HTR-8/SVneo (cell line): Measurements from ENCODE around the gene ANKFN1.

Experiments
- DNase-seq: peaks from one replicate; pipeline ENCODE4 v3.0.0; 2011; ENCODE audit warnings: low spot score, mixed read lengths; ENCODE audit not compliant: insufficient read length
- FAIRE-seq: peaks from 2 replicates; lab custom pipeline; 2011; peaks lifted over from hg19 to GRCh38; lab: Jason Lieb, UNC

The ANKFN1 gene

DNA sequence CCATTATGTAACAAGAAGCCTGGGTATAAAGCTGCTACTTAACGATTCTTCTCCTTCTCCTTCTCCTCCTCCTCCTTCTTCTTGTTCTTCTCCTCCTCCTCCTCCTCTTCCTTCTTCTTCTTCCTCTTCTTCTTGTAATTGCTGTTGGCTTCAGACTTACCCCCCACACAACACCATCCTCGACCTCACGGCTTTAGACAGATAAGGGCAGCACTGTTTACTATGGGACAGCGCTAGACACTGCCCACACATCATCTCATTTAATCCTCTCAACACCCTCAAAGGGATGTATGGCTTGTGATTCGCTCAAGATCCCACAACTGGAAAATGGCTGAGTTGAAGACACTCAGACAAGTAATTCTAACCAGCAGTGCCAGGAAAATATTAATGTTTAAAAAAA lies 379.7 kb downstream of the ANKFN1 start:
- DNase-seq (no peak), FAIRE-seq (no peak)

DNA sequence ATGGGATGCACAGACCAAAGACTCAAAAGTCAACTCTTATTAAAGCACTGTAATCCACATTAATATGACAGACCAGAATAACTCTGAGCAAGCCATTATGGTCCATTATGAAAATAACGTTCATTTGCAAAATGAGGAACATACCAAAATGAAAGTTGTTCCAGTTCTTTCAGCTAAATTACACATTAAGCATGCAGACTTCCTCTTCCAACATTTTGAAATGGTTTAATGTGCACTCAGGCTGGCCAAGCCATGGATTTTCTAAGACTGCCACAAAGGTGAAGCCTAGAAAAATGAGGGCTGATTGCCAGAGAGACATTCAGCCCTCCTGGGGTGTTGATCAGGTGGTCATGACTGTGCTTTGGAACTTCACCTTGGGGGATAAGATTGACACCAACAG lies 383.5 kb downstream of the ANKFN1 start:
- FAIRE-seq: no peak
- no peak for DNase-seq

DNA sequence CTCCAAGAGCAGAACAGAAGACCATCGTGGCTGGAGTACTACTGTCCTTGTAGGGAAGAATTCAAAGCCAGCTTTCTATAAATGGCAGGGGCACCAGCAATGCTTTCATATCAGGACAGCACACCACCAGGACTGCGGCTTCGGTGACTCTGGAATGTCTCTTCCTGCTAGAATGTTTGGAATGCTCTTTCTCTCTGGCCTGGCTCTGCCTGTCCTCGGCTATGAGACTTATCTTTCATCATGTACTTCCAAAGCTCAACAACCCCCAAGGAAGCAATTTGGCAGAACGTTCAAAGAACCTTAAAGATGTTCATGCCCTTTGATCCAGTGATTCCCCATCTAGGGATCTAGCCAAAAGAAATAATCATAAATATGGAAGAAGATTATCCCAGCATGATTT lies 387.6 kb downstream of the ANKFN1 start:
- FAIRE-seq: peak; percentile 76

DNA sequence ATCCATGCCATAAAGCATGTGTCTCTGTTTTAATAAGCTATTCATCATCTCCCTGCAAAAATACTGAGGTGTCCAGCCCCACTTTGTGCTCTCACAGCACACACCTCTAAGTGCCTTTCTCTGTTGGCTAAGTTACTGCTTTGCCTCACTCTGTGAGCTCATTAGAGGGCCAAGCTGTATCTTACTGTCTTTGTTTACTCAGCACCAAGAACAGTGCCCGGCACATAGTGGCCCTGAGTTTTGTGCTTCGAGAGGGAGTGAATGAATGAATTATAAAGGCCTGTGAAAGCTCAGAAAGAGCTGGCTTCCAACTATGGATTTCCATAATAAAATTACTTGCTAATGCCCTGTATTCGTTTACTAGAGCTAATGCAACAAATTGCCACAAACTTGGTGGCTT lies 390.0 kb downstream of the ANKFN1 start:
- FAIRE-seq: peak; percentile 4

More for the DNA sequence above, 387.6 kb downstream of the ANKFN1 start:
- peak; percentile 58 for DNase-seq

DNA sequence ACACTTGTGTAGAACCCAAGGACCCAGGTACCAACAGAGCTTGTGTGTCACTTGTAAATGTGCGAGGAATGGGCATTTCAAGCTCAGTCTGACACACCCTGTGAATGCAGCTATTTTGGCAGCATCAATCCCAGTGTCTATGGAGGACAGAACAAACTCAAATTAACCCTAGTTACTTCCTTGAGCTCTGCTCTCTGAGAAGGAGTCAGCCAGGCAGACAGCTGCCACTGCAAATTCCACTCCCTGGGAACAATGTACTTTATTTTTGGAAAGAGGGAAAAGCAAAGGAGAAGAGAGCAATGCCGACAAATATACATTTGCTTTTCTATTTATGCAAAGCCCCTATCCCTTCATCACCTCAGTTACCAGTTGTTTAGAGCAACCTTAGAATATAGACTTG lies 391.8 kb downstream of the ANKFN1 start:
- DNase-seq (no peak), FAIRE-seq (no peak)

More for the DNA sequence above, 390.0 kb downstream of the ANKFN1 start:
- no peak for DNase-seq

DNA sequence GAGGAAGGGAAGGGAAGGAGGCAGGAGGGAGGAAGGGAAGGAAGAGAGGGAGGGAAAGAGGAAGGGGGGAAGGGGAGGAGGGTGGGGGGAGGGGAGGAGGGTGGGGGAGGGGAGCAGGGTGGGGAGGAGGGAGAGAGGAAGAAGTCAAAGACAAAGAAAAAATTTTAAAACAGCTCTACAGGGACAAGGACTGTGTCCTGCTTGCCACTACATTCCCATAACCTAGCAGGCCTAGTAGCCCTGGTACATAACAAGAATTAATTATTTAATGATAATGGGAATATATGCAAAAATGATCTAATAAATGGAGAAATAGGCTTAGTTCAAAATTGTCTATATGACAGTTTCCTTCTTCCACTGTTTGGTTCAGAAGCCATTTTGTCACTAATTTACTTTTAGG lies 392.7 kb downstream of the ANKFN1 start:
- no peak for DNase-seq
- FAIRE-seq: no peak

DNA sequence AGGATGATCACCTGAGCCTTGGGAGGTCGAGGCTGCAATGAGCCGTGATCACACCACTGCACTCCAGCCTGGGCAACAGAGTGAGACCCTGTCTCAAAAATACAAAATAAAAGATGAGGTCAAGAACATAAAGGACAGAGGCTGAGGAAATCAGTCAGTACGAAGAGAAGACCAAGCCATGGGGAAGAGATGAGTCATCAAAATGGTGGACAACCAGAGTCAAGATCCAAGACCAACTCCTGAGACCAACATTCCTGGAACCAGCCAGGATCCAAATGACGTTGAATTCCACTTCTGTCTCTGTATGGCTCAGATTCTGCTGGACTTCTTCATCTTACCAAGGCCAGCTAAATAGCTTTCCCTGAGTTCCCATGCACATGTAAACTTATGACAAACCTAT lies 395.4 kb downstream of the ANKFN1 start:
- DNase-seq: no peak
- no peak for FAIRE-seq

DNA sequence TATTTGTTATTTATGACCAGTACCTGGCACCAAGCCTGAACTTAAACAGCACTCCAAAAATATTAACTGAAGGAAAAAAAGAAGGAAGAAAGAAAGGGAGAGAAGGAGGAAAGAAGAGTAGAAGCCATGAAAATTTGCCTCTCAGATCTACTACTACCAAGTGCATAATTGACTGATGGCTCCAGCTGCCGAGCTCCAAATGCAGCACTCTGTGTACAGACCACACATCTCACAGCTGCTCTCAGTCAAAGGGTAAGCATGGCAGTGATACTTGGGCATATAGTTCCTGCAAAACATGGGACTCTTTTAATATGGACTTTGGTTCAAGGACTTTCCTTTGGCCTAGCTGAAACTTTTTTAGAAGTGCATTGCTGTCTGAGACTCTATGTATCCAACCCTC lies 396.2 kb downstream of the ANKFN1 start:
- FAIRE-seq (no peak), DNase-seq (no peak)

DNA sequence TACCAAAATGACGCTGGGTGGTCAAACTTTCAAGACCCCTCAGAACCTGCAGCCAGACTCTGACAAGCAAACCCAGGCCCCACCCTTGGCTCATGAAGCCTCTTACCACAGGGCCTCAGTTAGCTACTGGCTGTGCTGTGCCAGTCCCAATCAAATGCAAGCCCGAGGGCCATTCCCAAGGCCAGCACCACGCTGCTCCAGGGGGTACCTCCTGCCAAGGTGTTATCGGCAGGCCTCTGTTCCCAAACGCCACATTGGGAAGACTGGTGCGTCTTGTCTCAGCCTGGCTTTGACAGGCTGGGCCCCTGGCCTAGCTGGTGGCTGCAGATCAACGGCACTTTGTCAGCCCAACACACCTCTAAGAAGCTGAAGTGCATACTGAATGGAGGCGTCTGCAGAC lies 404.4 kb downstream of the ANKFN1 start:
- no peak for FAIRE-seq
- DNase-seq: no peak

DNA sequence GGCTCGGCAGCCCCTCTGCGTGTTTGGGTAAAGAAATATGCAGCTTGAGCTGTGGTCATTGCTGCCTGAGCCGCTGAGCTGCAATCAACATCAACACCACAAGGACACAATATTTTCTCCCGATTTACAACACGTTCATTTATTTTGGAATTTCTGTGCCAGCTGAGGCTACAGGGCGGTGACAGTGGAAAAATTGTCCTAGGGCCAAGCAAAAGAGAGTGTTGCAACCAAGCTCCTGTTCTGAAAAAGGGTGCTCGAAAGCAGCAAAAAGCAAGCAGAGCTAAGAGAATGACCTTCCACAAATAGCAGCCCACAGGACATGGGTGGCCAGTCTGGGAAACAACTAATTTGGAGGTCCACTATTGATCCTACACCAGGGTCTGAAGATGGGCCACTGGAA lies 404.8 kb downstream of the ANKFN1 start:
- DNase-seq: no peak

More for the DNA sequence above, 404.8 kb downstream of the ANKFN1 start:
- FAIRE-seq: peak; percentile 80
